Stimulated activated CD4-positive, alpha-beta T cell treated with anti-CD3 and anti-CD28 coated beads, Interleukin-1b, Interleukin-23, amount 100 ng/mL, for 24 hours (primary cell): ENCODE data around the gene FAM9A.
"Not testable (repeated sequence)": the region's sequence is repeated elsewhere in the genome, so short reads cannot be mapped to it uniquely, and the experiment has no call there.

Experiments
- DNase-seq, 4 experiments: peaks; one replicate each; pipeline ENCODE4 v3.0.0-alpha.2; 2020; ENCODE audit warnings: low read depth in 4 of 4, low spot score in 1 of 4

FAM9A gene

DNA sequence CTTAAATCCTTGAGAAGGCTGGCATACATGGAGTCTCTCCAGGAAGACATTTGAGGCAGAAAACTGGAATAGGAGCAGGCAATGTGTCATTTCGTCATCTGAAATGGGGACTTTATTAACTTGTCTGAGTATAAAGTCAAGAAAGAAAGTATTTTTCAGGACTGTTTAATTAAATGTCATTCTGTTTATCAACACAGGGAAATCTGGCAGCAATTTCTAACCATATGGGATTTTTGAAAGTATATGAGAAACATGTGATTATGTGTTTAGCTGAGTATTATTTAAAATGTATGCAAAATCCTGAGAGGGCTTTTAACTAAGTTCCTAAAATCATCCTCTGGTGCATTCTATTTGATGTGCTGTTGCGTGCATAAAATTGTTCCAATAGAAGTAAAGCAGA lies 3.9 kb upstream of the FAM9A start:
- no peak for DNase-seq

DNA sequence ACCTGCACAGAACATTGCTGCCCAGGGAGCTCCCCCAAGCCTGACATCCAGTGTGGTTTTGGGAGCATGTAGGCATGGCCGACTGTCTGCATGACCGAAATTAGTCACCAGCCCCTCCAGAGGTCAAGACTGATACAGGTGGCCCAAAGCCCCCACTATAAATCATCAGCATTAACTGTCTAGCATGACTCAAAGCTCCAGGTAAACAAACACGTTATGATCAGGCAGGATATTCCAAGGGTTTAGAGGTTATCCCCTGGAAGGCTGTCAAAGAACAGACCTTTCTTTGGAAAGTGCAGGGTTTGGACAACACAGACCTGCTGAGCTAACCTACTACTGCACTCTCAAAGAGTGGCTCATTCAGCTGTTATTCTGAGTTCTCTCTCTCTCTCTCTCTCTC lies 2.1 kb upstream of the FAM9A start:
- no peak for DNase-seq

DNA sequence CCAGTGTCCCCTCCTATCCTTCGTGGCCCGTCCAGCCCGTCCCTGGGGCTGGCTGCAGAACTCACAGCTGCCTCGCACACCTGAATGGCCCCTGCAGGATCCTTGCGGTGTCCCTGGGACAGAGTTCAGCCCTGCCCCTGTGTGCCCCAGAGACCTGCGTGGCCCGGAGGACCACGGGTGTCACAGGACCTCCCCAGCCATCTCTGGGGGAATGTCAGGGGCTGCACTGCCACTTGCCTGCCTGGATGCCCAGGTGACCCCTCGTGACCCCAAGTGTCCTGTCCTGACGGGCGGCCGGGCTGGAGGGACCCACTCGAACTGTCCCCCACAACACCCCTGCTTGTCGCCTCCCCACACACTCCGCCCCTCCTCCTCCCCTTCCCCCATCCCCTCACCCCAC lies 832 bp downstream of the FAM9A start:
- DNase-seq = not testable (repeated sequence)

GRCh38 chrX:8799281-8799680 lies 1.9 kb downstream of the FAM9A start:
- DNase-seq = not testable (repeated sequence)

DNA sequence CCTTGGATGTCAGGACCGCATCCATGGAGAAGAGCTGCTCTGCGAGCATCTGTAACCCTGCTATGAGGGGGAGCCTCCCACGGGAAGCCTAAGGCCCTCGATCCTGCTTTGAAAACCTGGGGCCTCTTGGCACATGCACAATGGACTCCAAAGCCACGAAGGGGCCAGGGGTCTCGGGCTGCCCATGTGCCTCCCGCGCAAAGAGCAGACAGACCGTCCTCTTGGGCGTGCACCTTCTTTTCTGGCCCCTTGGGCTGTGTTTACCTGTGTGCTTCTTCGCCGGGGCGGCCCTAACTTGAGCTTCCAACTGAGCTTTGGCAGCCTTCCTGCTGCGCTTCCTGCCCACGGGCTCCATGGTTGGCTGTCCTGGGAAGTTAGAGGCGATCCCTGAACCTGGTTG lies 2.5 kb downstream of the FAM9A start:
- DNase-seq = not testable (repeated sequence)

GRCh38 chrX:8787119-8787518 lies 14.1 kb downstream of the FAM9A start:
- DNase-seq = not testable (repeated sequence)

- DNase-seq = no peak
These were observed 17.0 kb downstream of the FAM9A start for GRCh38 chrX:8784162-8784561.

GRCh38 chrX:8783714-8784098 lies 17.5 kb downstream of the FAM9A start:
- DNase-seq = no peak

DNA sequence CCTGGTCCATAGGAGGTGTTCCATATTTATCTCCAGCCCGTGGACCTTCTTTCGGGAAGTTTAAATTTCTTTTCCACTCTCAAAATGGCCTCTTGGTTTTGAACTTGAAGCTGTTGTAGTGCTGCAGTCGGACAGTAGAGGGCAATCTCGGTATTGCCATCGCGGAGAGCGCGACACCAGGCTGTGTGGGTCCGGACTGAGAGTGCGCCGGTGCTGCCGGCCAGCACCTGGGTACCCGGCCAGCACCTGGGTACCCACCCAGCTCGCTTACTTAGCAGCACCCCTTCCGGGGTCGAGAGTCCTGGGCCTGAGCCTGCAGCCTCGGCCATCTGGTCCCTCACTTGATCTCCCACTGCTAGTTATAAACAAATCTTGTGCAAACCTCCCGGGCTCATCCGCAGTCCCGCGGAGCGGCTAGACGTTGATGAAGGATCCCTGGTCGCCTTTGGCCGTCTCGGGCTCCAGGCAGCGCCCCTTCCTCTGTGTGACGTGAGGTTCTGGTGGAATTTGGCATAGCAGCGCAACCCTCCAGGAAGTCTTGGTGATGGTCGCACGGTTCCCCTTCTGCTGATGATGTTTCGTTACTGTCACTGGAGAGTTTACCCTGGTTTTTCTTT lies 18.0 kb downstream of the FAM9A start:
- DNase-seq = peak in 3 of 4 experiments; percentile 6 to 21 (median 8)

DNA sequence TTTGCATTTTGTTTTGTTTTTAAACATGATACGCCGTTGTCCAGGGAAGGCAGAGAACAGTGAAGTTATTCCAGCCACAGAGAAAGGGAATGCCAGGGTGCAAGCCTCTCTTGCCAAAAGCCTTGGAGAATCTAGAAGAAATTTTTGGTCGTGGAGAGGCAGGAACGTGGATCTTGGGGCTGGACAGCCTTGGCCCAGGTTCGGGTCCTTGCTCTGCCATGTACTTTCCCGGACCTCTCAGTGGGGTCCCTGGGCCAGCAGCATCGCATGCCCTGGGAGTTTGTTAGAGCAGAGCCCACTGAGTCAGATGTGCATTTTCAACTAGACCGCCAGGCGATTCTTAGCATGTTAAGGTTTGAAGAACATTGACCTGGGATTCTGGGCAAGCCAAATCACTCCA lies 18.6 kb downstream of the FAM9A start:
- DNase-seq = no peak

- DNase-seq = not testable (repeated sequence)
These were observed 19.3 kb downstream of the FAM9A start for GRCh38 chrX:8781921-8782320.

DNA sequence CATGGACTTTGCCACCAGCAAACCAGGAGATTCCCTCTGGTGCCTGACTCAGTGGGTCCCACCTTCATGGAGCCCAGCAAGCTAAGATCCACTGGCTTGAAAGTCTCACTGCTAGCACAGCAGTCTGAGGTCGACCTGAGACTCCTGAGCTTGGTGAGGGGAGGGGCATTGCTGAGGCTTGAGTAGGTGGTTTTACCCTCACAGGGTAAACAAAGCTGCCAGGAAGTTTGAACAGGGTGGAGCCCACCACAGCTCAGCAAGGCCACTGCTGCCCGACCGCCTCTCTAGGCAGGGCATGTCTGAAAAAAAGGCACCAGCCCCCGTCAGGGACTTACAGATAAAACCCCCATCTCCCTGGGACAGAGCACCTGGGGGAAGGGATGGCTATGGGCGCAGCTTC lies 28.1 kb downstream of the FAM9A start:
- DNase-seq = no peak

DNA sequence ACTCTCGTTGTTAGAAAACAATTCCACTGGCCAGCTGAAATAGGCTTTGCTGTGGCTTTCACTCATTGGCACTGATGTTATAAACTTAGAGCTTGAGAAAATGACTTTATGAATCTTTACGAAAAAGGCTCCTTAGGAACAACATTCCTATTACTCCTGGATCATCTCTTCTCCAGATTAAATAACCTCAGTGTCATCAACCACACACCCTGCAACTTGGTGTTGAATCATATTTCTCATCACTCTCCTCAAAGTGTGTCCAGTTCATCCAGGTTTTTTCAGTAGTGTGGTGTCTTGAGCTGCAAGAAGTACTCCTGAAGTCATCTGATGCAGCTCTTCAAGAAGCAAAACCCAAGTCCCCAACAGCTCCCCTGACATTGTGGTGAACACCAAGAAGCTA lies 41.2 kb downstream of the FAM9A start:
- DNase-seq = no peak

DNA sequence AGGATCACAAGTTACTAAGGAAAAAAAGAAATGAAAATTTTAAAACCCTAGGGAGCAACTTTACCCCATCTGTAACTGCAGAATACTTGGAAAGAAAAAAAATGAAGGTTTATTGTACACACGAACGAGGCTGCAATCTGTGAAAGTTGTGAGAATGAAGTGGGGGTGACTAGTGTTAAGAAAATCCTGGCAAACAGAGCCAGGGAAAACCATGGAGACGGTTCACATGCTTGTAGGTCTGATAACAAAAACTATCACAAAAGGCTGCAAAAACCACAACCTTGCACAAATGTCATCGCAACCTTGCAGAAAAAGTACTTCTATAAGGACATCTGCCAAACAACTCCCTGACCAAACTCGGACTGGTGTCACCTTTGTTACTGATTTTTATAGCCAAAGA lies 42.5 kb downstream of the FAM9A start:
- not testable (repeated sequence) for DNase-seq

GRCh38 chrX:8757609-8758389 lies 43.4 kb downstream of the FAM9A start:
- not testable (repeated sequence) for DNase-seq

DNA sequence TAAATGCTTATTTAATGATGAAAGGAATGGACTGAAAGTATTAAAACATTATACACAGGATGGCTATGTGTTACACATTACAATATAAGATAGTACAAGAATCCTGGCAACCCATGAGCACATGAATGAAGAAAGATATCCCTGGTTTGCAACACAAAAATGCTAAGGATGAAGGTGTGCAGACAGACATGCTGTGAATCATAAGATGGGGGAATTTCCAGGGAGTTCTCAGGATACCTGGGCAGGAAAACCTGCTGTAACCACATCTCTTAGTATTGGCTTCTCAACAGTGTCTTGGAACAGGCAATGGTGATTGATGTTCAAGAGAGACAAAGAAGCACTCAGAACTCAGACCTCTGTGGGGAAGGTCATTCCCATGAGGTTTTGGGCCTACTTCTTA lies 45.4 kb downstream of the FAM9A start:
- DNase-seq = no peak

DNA sequence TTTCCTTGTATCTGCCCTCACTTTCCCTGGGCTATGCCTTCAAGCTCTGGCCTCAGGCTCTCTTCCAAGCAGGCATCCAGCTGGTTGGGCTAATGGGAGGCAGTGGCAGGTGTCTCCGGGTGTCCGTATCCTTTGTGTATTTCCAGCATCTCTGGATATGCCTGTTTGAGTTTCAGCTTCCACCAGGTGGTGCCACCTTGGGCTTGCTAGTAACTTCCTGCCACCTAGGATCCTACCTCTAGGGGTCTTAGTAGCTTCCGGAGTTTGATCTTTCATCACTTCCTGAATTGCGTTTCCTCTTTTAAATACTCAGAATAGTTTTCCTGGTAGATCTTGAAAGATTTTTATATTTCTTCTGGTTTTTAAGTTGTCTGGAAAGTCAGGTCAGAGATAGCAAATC lies 46.1 kb downstream of the FAM9A start:
- DNase-seq = no peak

DNA sequence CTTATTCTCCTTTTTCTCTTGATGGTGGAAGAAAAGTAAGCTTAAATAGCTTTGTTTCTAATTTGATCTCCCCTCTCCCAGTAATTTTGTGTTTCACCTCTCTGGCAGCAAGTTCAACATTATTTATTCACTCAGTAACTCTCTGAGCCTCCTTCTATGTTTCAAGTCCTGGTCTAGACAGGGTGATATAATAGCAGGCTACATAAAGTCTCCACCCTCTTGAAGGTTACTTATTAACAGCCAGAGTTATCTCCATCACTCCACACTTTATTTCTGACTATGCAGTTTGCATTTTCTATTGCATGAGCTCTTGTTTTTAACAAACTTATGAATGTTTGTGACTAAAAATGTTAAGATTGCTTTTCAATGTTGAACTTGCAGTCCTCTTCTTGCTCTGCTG lies 51.5 kb downstream of the FAM9A start:
- no peak for DNase-seq

DNA sequence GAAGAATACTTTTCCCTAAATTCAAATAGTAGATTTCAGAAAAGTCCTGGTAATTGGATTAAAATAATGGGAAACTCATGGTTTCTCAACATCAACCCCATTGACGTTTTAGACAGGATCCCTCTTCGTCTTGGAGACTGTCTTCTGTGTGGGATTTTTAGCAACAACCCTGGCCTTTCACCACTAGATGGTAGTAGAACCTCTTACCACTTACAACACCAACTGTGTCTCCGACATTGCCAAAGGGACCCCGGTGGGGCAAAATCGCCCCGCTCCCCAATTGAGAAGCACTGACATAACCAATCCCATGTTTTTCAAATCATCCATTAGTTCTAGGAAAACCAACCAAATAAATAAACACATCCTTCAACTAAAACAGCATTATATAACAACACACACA lies 52.3 kb downstream of the FAM9A start:
- no peak for DNase-seq

DNA sequence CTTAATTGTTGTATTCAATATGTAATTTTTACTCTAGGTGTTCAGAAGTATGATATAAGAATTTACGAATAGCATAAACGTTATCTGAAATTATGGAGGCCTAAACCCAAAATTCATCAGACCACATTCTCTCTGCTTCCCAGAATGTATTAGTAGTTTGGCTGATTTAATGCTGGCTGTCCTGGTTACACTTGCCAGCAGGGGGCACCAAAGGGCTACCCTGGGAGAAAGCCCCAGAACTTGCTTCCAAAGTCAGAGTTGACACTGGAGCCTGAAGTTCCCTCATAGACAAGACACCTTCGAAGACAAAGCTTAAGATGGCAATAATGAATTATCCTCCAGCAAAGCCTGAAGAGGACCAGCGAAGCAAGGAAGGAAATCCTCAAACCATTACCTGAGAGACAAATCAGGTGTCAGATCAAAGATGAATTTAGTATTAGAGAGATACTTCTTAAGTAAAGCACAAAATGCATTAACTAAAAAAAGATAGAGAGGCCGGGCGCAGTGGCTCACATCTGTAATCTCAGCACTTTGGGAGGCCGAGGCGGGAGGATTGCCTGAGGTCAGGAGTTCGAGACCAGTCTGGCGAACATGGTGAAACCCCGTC lies 58.0 kb downstream of the FAM9A start:
- DNase-seq = peak; percentile 2 to 42 (median 33)

GRCh38 chrX:8741981-8742380 lies 59.2 kb downstream of the FAM9A start:
- DNase-seq = no peak
